OCI-LY3 (cell line): ENCODE results near the gene CYP26B1.

Experiments used
- CTCF ChIP-seq: fragments of 200-600, 300-600 bp; sonication (generic); IDR thresholded peaks from 2 replicates; pipeline ENCODE4 v1.5.1; 2014; ENCODE audit warnings: antibody characterized with exemption, low read length, low read depth
- EZH2phosphoT487 ChIP-seq: fragments of 200-600 bp; shearing (Covaris generic); IDR thresholded peaks from 2 replicates; pipeline ENCODE4 v1.6.1; 2018; ENCODE audit warnings: antibody characterized with exemption, mixed run types, low read depth

GRCh38 chr2:72154386-72154975, 6.8 kb upstream of the CYP26B1 start:
- TF ChIP-seq CTCF (no peak), EZH2phosphoT487 (no peak)
